K562 (cell line): Measurements from ENCODE around the gene ADAM19. TPM values are rescaled to one million over a fixed set of nuclear protein-coding genes. Genes with fewer than 3 reads are reported as not detected.

Experiments used
- ATAC-seq: fragments of 200-7000 bp; cut with Tn5 transposase; 3 replicates; pipeline ENCODE4 v1.9.1; 2020; ENCODE audit warnings: moderate library complexity
- BruUV-seq: library from RNA; stranded (reverse); fragments of 400-500 nt; replicated peaks from 2 replicates; lab custom pipeline; 2021; lab: Mats Ljungman, UMichigan
- CTCF ChIA-PET: fragments of 300-600 bp; formaldehyde crosslinking; extraction: SDS; loops from one replicate; lab custom pipeline; 2021; ENCODE audit warnings: low intra/inter-chr PET ratio; lab: Yijun Ruan, JAX
- POLR2A ChIA-PET: fragments of 300-600, 350-650 bp; sonication (Branson Sonifier 250); formaldehyde crosslinking; extraction: SDS; loops from one replicate; lab custom pipeline; 2021; ENCODE audit warnings: antibody characterized with exemption, inconsistent platforms; lab: Yijun Ruan, JAX
- DNase-seq, 4 experiments: peaks; one replicate each; pipeline versions ENCODE4 v3.0.0 to v3.0.0-alpha.2; 2011 to 2018; ENCODE audit warnings: low spot score in 3 of 4, mixed read lengths in 3 of 4; ENCODE audit errors: extremely low read depth in 1 of 4
- FAIRE-seq: peaks from 2 replicates; lab custom pipeline; 2011; peaks lifted over from hg19 to GRCh38; lab: Jason Lieb, UNC
- H2AFZ ChIP-seq: 2 replicates; pipeline ENCODE4 v1.6.0; 2011; ENCODE audit warnings: low read depth, low read length, control low read depth, inconsistent platforms
- H3K27ac ChIP-seq: fragments of 200-600 bp; 3 replicates; pipeline ENCODE4 v1.8.0; 2011; ENCODE audit warnings: low read depth, mild to moderate bottlenecking, control low read depth, inconsistent platforms, low read length, moderate library complexity, mixed read lengths; ENCODE audit errors: extremely low read depth
- H3K27me3 ChIP-seq, 2 experiments: fragments of 300-600 bp in 1 of 2; 2 replicates in 1 of 2; 3 replicates in 1 of 2; pipeline versions ENCODE4 v1.6.0 to v1.8.0; 2011; ENCODE audit warnings: inconsistent platforms in 2 of 2, low read length in 2 of 2, mild to moderate bottlenecking in 1 of 2, mixed read lengths in 1 of 2, moderate library complexity in 1 of 2; ENCODE audit not compliant: control insufficient read depth in 2 of 2, insufficient read depth in 2 of 2
- H3K36me3 ChIP-seq: fragments of 300-600 bp; 3 replicates; pipeline ENCODE4 v1.8.0; 2011; ENCODE audit warnings: mild to moderate bottlenecking, low read length, inconsistent platforms; ENCODE audit not compliant: control insufficient read depth, insufficient read depth
- H3K4me1 ChIP-seq, 2 experiments: fragments of 200-600 bp in 1 of 2; replicated peaks in 1 of 2; 2 replicates in 1 of 2; 3 replicates in 1 of 2; pipeline versions ENCODE4 v1.5.1 to v1.8.0; 2011; ENCODE audit warnings: inconsistent platforms in 2 of 2, low read length in 2 of 2, mild to moderate bottlenecking in 1 of 2, mixed read lengths in 1 of 2, moderate library complexity in 1 of 2; ENCODE audit not compliant: control insufficient read depth in 2 of 2, insufficient read depth in 2 of 2
- H3K4me2 ChIP-seq: 2 replicates; pipeline ENCODE4 v1.6.1; 2011; ENCODE audit warnings: low read length, control low read depth, inconsistent platforms, mixed read lengths; ENCODE audit not compliant: insufficient read depth
- H3K4me3 ChIP-seq: fragments of 200-600 bp; sonication (generic), shearing (Covaris generic); 2 replicates; pipeline ENCODE4 v1.5.1; 2016; ENCODE audit warnings: control low read depth, inconsistent platforms
- H3K79me2 ChIP-seq: fragments of 200-600 bp; 3 replicates; pipeline ENCODE4 v1.8.0; 2011; ENCODE audit warnings: low read length, inconsistent platforms; ENCODE audit not compliant: control insufficient read depth, insufficient read depth
- H3K9ac ChIP-seq, 2 experiments: 2 replicates each; pipeline versions ENCODE4 v1.6.0 to v1.6.1; 2011; ENCODE audit warnings: low read depth in 2 of 2, low read length in 2 of 2, control low read depth in 1 of 2, inconsistent platforms in 1 of 2, mild to moderate bottlenecking in 1 of 2, mixed read lengths in 1 of 2; ENCODE audit not compliant: insufficient read depth in 1 of 2
- H3K9me1 ChIP-seq: one replicate; pipeline ENCODE4 v1.6.0; 2011; ENCODE audit warnings: inconsistent platforms, mild to moderate bottlenecking, low read length, moderate library complexity; ENCODE audit not compliant: control insufficient read depth, insufficient read depth
- H3K9me3 ChIP-seq: replicated peaks from 2 replicates; pipeline ENCODE4 v1.5.1; 2011; ENCODE audit warnings: low read depth, low read length, inconsistent platforms; ENCODE audit not compliant: control insufficient read depth, insufficient read depth
- H4K20me1 ChIP-seq: replicated peaks from 2 replicates; pipeline ENCODE4 v1.6.1; 2011; ENCODE audit warnings: low read length, inconsistent platforms, mixed read lengths; ENCODE audit not compliant: control insufficient read depth, insufficient read depth
- CCAR2 ChIP-seq: fragments of 200-400 bp; formaldehyde crosslinking; IDR thresholded peaks from 2 replicates; pipeline ENCODE4 v1.6.1; 2017; ENCODE audit warnings: mild to moderate bottlenecking, low read depth, low read length
- CHD4 ChIP-seq: fragments of 200-600 bp; sonication (generic); IDR thresholded peaks from 3 replicates; pipeline ENCODE4 v1.6.1; 2012; ENCODE audit warnings: low read depth, mild to moderate bottlenecking, mixed read lengths, low read length, inconsistent platforms; ENCODE audit not compliant: insufficient read depth, insufficient replicate concordance, poor library complexity, severe bottlenecking
- ESRRB ChIP-seq: fragments of 250-450 bp; sonication (Bioruptor Pico); IDR thresholded peaks from 2 replicates; pipeline ENCODE4 v1.5.0; 2020; ENCODE audit warnings: mild to moderate bottlenecking, moderate library complexity, borderline replicate concordance
- NFIC ChIP-seq: fragments of 450-650 bp; IDR thresholded peaks from 2 replicates; pipeline ENCODE4 v1.6.1; 2017; ENCODE audit warnings: mild to moderate bottlenecking, inconsistent platforms
- U2AF1 ChIP-seq: fragments of 200-400 bp; formaldehyde crosslinking; optimal IDR thresholded peaks from 2 replicates; pipeline ENCODE3; 2017; ENCODE audit warnings: mild to moderate bottlenecking, low read depth, low read length, moderate library complexity
- ZNF79 ChIP-seq: fragments of 250-450 bp; sonication (Bioruptor Pico); IDR thresholded peaks from 2 replicates; pipeline ENCODE4 v1.4.0; 2020; ENCODE audit warnings: low read depth, mild to moderate bottlenecking, moderate library complexity
- WGBS: fragments of 100-300 bp; shearing (Covaris generic); methylation state at CpG from one replicate; pipeline ENCODE4 v1.1.6; 2016; ENCODE audit warnings: low coverage, mixed read lengths; ENCODE audit not compliant: insufficient coverage; ENCODE audit errors: missing lambda C conversion rate; 5-methylcytosine and 5-hydroxymethylcytosine counted together
- in situ Hi-C: fragments of 300-500 bp; cut with MboI; formaldehyde crosslinking; loops from 4 replicates; pipeline ENCODE4 v1.15.0; 2018; ENCODE audit warnings: inconsistent platforms, mixed read lengths
- intact Hi-C: fragments of 100-400 bp; cut with micrococcal nuclease; formaldehyde crosslinking; loops from 2 replicates; pipeline ENCODE4 v1.14.2; 2022
- polyA plus RNA-seq, 8 experiments: library from polyadenylated mRNA; depleted of rRNA in 4 of 8; stranded (reverse) in 5 of 8; unstranded in 3 of 8; fragments of >200 nt; fragmentation: Nextera tagmentation in 2 of 8; fragmentation: Illumina TruSeq in 1 of 8; extraction: Ambion mirVana in 2 of 8; extraction: Trizol in 1 of 8; gene quantifications; 2 replicates each; pipeline versions ENCODE4 v1.2.1 to v1.2.3, GENCODE V29; 2011 to 2014; ENCODE audit warnings: inconsistent platforms in 1 of 8, missing spikeins in 1 of 8
- total RNA-seq, 7 experiments: library from RNA; depleted of rRNA in 6 of 7; stranded (reverse); fragments of >200 nt in 6 of 7; fragmentation: Illumina TruSeq in 2 of 7; extraction: Trizol in 2 of 7; gene quantifications; 2 replicates each; pipeline versions ENCODE4 v1.2.1 to v1.2.3, GENCODE V29; 2011 to 2021; ENCODE audit warnings: low replicate concordance in 1 of 7
- TF ChIP-seq, protein P1 (sequence below): fragments of 250-450 bp; sonication (Bioruptor Pico); IDR thresholded peaks from 2 replicates; pipeline ENCODE4 v1.4.0; 2020; ENCODE audit warnings: mild to moderate bottlenecking, moderate library complexity
- TF ChIP-seq, protein P2 (sequence below): sonication (generic); formaldehyde crosslinking; IDR thresholded peaks from 2 replicates; pipeline ENCODE4 v1.8.1; 2023; ENCODE audit warnings: mild to moderate bottlenecking, missing genetic modification reagents

ADAM19 gene
- total and polyA plus RNA-seq, 9 of the 15 experiments (the other 6 are each of a cell fraction or from before 2014, with no cell fraction given): 0.11 to 1.1 (median 0.43) TPM

DNA sequence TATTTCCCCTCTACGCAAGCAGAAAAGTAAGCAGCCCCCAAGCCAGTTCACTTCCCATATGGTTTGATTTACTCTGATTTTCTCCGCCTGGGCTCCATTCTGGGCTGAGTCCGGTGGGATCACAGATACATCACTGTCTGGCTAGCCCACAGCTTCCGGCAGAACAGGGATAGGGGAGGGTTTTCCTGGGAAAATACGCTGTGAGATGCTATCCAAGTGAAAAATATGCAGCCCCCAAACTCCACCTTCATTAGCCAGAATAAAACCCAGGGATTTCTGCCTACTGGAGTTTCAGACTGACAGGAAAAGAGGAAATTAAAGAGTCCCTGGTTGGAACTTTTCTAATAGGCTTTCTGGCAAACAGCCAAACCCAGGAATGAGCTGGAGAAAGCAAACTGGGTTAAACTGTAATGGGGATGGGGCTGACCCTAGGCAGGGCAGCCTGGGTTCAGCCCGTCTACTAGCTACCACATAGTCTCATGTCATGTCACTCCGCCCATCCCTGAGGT is 132.5 kb downstream of the ADAM19 start:
- no peak for ATAC-seq
- Histone ChIP-seq H3K4me3 (no peak overlapping the region), H4K20me1 (no peaks in the 10 kb centered on the region), H3K79me2 (no peaks in the 10 kb centered on the region), H3K4me2 (no peak overlapping the region), H3K9ac (no peak overlapping the region), H3K9me1 (no peaks in the 10 kb centered on the region), H2AFZ (no peak overlapping the region), H3K27ac (no peak overlapping the region), H3K9me3 (no peaks in the 10 kb centered on the region), H3K36me3 (no peaks in the 10 kb centered on the region), H3K27me3 (peaks cover 3 to 22% of the 10 kb centered on the region in 2 experiments; a peak in 3 of 5 replicates), H3K4me1 (peaks cover 0 to 4% of the 10 kb centered on the region in 2 experiments; a peak in 2 of 5 replicates)
- no TSS peak for BruUV-seq
- CTCF ChIA-PET: interaction anchor here (0.5 kb wide), 1 partner anchor 299 kb away, joined by 5 read pairs; no protein-coding TSS in a partner anchor
- DNase-seq: no peak
- POLR2A ChIA-PET: no interaction called here
- WGBS: 2% methylated on average over 7 of the region's 7 CpGs
- intact Hi-C loops (no loop called here), in situ Hi-C loops (no loop called here)
- TF ChIP-seq U2AF1: no peak
- TF ChIP-seq CCAR2: no peak
- TF ChIP-seq, protein P1, sequence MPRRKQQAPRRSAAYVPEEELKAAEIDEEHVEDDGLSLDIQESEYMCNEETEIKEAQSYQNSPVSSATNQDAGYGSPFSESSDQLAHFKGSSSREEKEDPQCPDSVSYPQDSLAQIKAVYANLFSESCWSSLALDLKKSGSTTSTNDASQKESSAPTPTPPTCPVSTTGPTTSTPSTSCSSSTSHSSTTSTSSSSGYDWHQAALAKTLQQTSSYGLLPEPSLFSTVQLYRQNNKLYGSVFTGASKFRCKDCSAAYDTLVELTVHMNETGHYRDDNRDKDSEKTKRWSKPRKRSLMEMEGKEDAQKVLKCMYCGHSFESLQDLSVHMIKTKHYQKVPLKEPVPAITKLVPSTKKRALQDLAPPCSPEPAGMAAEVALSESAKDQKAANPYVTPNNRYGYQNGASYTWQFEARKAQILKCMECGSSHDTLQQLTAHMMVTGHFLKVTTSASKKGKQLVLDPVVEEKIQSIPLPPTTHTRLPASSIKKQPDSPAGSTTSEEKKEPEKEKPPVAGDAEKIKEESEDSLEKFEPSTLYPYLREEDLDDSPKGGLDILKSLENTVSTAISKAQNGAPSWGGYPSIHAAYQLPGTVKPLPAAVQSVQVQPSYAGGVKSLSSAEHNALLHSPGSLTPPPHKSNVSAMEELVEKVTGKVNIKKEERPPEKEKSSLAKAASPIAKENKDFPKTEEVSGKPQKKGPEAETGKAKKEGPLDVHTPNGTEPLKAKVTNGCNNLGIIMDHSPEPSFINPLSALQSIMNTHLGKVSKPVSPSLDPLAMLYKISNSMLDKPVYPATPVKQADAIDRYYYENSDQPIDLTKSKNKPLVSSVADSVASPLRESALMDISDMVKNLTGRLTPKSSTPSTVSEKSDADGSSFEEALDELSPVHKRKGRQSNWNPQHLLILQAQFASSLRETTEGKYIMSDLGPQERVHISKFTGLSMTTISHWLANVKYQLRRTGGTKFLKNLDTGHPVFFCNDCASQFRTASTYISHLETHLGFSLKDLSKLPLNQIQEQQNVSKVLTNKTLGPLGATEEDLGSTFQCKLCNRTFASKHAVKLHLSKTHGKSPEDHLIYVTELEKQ (CRISPR knock-in tag): no peak
- TF ChIP-seq ESRRB: no peak
- TF ChIP-seq CHD4: no peak
- no peak for TF ChIP-seq ZNF79
- TF ChIP-seq NFIC: peak; percentile 50; the same call in 1 of the 2 replicates
- TF ChIP-seq, protein P2, sequence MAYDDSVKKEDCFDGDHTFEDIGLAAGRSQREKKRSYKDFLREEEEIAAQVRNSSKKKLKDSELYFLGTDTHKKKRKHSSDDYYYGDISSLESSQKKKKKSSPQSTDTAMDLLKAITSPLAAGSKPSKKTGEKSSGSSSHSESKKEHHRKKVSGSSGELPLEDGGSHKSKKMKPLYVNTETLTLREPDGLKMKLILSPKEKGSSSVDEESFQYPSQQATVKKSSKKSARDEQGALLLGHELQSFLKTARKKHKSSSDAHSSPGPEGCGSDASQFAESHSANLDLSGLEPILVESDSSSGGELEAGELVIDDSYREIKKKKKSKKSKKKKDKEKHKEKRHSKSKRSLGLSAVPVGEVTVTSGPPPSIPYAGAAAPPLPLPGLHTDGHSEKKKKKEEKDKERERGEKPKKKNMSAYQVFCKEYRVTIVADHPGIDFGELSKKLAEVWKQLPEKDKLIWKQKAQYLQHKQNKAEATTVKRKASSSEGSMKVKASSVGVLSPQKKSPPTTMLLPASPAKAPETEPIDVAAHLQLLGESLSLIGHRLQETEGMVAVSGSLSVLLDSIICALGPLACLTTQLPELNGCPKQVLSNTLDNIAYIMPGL (CRISPR knock-in tag): no peak
- FAIRE-seq: no peak
